PC-9 (cell line): ENCODE results near the gene CBX4. TPM values are rescaled to one million over a fixed set of nuclear protein-coding genes. Genes with fewer than 3 reads are reported as not detected.

Source experiments
- Bru-seq: library from RNA; stranded (reverse); fragments of 400-500 nt; gene quantifications from one replicate; lab custom pipeline; 2021; lab: Mats Ljungman, UMichigan
- BruChase-seq, 2 experiments: library from RNA; stranded (reverse); fragments of 400-500 nt; gene quantifications; one replicate each; lab custom pipeline; 2021; lab: Mats Ljungman, UMichigan
- BruUV-seq: library from RNA; stranded (reverse); fragments of 400-500 nt; replicated peaks from 2 replicates; lab custom pipeline; 2021; lab: Mats Ljungman, UMichigan
- CTCF ChIA-PET: fragments of 300-600 bp; sonication (Branson Sonifier 250); formaldehyde crosslinking; loops from one replicate; lab custom pipeline; 2022; ENCODE audit warnings: antibody characterized with exemption; lab: Charles Lee
- POLR2A ChIA-PET: fragments of 300-600 bp; sonication (Branson Sonifier 250); formaldehyde crosslinking; loops from one replicate; lab custom pipeline; 2022; ENCODE audit warnings: antibody characterized with exemption; ENCODE audit not compliant: unreplicated experiment; lab: Charles Lee
- DNase-seq, 2 experiments: peaks; one replicate each; pipeline versions ENCODE4 v3.0.0 to v3.0.0-alpha.2; 2015 to 2022; ENCODE audit warnings: mixed read lengths in 1 of 2
- H2AFZ ChIP-seq: fragments of 200-600 bp; sonication (generic); 2 replicates; pipeline ENCODE4 v1.8.1; 2017; ENCODE audit warnings: antibody characterized with exemption
- H3F3A ChIP-seq: fragments of 200-600 bp; sonication (generic); 2 replicates; pipeline ENCODE4 v1.8.1; 2017; ENCODE audit warnings: antibody characterized with exemption, mild to moderate bottlenecking, low read depth; ENCODE audit not compliant: insufficient read depth
- H3K27ac ChIP-seq: fragments of 200-600 bp; sonication (generic); 2 replicates; pipeline ENCODE4 v1.6.1; 2016; ENCODE audit warnings: mixed run types
- H3K27me3 ChIP-seq: fragments of 200-600 bp; sonication (generic); 2 replicates; pipeline ENCODE4 v1.6.1; 2016; ENCODE audit warnings: low read depth, mixed run types; ENCODE audit not compliant: insufficient read depth
- H3K36me3 ChIP-seq: fragments of 200-600 bp; sonication (generic); 2 replicates; pipeline ENCODE4 v1.6.1; 2016; ENCODE audit warnings: low read depth, mixed run types
- H3K4me1 ChIP-seq: fragments of 200-600 bp; sonication (generic); replicated peaks from 2 replicates; pipeline ENCODE4 v1.6.1; 2016; ENCODE audit warnings: mixed run types; ENCODE audit not compliant: insufficient read depth
- H3K4me2 ChIP-seq: fragments of 200-600 bp; sonication (generic); 2 replicates; pipeline ENCODE4 v1.6.1; 2017; ENCODE audit warnings: mixed run types
- H3K4me3 ChIP-seq: fragments of 200-600 bp; sonication (generic); 2 replicates; pipeline ENCODE4 v1.6.1; 2016; ENCODE audit warnings: mixed run types
- H3K79me2 ChIP-seq: fragments of 200-600 bp; sonication (generic); 2 replicates; pipeline ENCODE4 v1.6.1; 2017; ENCODE audit warnings: low read depth, mixed run types
- H3K9me2 ChIP-seq: fragments of 200-600 bp; sonication (generic); 2 replicates; pipeline ENCODE4 v1.8.1; 2017; ENCODE audit warnings: mild to moderate bottlenecking; ENCODE audit not compliant: insufficient read depth
- H3K9me3 ChIP-seq: fragments of 200-600 bp; sonication (generic); 2 replicates; pipeline ENCODE4 v1.8.1; 2016; ENCODE audit warnings: low read depth; ENCODE audit not compliant: insufficient read depth
- H4K20me1 ChIP-seq: fragments of 200-600 bp; sonication (generic); 2 replicates; pipeline ENCODE4 v1.8.1; 2017; ENCODE audit not compliant: insufficient read depth
- EZH2 ChIP-seq: fragments of 200-600 bp; sonication (generic); IDR thresholded peaks from 2 replicates; pipeline ENCODE4 v1.8.0; 2017; ENCODE audit warnings: antibody characterized with exemption, low read depth
- intact Hi-C: fragments of 100-400 bp; cut with micrococcal nuclease; formaldehyde crosslinking; loops from one replicate; pipeline ENCODE4 v1.10.0; 2022; ENCODE audit not compliant: unreplicated experiment
- long read RNA-seq: library from polyadenylated mRNA; stranded (forward); transcript quantifications from one replicate; pipeline ENCODE4 v2.0.0, GENCODE V29; 2022
- total RNA-seq: library from RNA; stranded (reverse); gene quantifications from 2 replicates; pipeline ENCODE4 v1.2.3, GENCODE V29; 2021
- TF ChIP-seq, protein P1 (sequence below): fragments of 200-600 bp; sonication (generic); conservative IDR thresholded peaks from 2 replicates; pipeline ENCODE4 v1.6.1; 2017; ENCODE audit warnings: mixed run types, antibody characterized with exemption, mild to moderate bottlenecking, moderate library complexity

Gene CBX4
- 32.0 and 33.1 TPM in 2 replicates for total RNA-seq
- percentile 66 among the genes with signal in this experiment for Bru-seq, nascent RNA
- BruChase-seq, experiment 1, labeled RNA remaining after a 2-hour chase, result percentile 80 among the genes with signal in this experiment
- percentile 76 among the genes with signal in this experiment for BruChase-seq, experiment 2, labeled RNA remaining after a 6-hour chase
- long read RNA-seq, transcript CBX4-201 (5 exons, 2,664 nt), result major isoform, 23 of 37 reads
- long read RNA-seq, partial matches to known transcripts, result 0 of 37 reads
- long read RNA-seq, other reads (novel, unspliced or antisense), result 14 of 37 reads

DNA sequence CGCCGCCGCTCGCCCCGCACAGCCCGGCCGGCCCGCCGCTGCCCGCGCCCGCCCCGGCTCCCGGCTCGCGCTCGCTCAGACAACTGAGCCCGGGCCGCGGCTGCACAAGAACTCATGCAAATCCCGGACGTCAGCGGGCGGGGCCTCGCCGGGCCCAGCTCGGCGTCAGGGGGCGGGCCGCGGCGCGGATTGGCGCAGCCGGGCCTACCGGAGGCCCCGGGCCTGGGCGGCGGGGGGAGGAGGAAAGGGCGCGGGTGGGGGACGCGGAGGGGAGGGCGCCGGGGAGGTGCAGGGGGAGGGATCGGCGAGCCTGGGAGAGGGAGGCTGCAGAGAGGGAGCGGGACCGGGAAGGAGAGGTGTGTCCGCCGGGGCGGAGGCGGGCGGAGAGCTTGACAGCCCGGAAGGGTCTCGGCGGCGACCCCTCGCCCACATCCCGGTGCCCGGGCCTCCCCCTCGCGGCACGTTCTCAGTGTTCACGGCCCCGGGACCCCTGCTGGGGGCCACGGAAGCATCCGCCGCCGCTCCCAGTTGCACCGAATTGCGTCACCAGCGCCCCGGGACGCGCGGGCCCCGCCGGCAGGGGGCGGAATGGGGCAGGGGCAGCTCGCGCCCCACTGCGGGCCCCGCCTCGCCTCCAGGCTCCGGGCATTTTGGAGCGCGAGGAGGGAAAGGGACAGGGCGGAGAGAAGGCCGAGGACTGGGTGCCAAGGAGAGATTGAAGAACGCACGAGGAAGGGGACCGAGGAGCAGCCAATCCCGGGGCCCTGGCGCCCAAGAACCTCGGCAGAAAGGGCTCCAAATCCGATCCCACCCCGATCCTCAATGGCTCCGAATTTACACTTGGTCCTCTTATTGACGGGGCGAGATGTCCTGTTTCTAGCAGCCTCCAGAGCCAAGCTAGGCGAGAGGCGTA lies at the start of gene CBX4:
Gene CBX4, minus strand, starts transcription at position 85 of the 913 bp plus-strand sequence. CDS start 189 bp downstream, outside the sequence.
- H2AFZ ChIP-seq, result peak within 1 kb of the TSS; percentile 55; the same call in 1 of the 2 replicates
- peak; percentile 71 to 93 for DNase-seq
- no peak for TF ChIP-seq EZH2
- TF ChIP-seq, protein P1, sequence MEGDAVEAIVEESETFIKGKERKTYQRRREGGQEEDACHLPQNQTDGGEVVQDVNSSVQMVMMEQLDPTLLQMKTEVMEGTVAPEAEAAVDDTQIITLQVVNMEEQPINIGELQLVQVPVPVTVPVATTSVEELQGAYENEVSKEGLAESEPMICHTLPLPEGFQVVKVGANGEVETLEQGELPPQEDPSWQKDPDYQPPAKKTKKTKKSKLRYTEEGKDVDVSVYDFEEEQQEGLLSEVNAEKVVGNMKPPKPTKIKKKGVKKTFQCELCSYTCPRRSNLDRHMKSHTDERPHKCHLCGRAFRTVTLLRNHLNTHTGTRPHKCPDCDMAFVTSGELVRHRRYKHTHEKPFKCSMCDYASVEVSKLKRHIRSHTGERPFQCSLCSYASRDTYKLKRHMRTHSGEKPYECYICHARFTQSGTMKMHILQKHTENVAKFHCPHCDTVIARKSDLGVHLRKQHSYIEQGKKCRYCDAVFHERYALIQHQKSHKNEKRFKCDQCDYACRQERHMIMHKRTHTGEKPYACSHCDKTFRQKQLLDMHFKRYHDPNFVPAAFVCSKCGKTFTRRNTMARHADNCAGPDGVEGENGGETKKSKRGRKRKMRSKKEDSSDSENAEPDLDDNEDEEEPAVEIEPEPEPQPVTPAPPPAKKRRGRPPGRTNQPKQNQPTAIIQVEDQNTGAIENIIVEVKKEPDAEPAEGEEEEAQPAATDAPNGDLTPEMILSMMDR, result peak; percentile 83
- H3K27me3 ChIP-seq, result peaks cover 4% of the 10 kb centered on the region; the same call in 1 of the 2 replicates
- BruUV-seq, result TSS peak; percentile 79
- intact Hi-C loops, result loop anchor here (1.0 to 2.0 kb wide), 2 partner anchors 77 to 149 kb away; no protein-coding TSS in a partner anchor
- H3K4me3 ChIP-seq, result peak within 1 kb of the TSS; percentile 86
- H3K4me2 ChIP-seq, result peak within 1 kb of the TSS; percentile 99
- H3K4me1 ChIP-seq, result peaks cover 15% of the 10 kb centered on the region
- ChIA-PET CTCF (interaction anchor here (0.6 to 1.2 kb wide), 8 partner anchors 23 to 473 kb away, joined by 3 to 9 read pairs (median 4); no protein-coding TSS in a partner anchor), POLR2A (interaction anchor here (0.6 to 1.0 kb wide), 7 partner anchors 11 to 988 kb away, joined by 3 to 25 read pairs (median 12); partner anchors contain the start of gene CBX8)
- peaks cover 23% of the 10 kb centered on the region for H4K20me1 ChIP-seq
- H3K36me3 ChIP-seq, result no peaks in the 10 kb centered on the region
- H3F3A ChIP-seq, result peaks cover 17% of the 10 kb centered on the region; the same call in 1 of the 2 replicates
- peak within 1 kb of the TSS; percentile 83 for H3K27ac ChIP-seq
- no peaks in the 10 kb centered on the region for H3K9me2 ChIP-seq
- H3K9me3 ChIP-seq, result no peaks in the 10 kb centered on the region
- peaks cover 40% of the 10 kb centered on the region for H3K79me2 ChIP-seq

DNA sequence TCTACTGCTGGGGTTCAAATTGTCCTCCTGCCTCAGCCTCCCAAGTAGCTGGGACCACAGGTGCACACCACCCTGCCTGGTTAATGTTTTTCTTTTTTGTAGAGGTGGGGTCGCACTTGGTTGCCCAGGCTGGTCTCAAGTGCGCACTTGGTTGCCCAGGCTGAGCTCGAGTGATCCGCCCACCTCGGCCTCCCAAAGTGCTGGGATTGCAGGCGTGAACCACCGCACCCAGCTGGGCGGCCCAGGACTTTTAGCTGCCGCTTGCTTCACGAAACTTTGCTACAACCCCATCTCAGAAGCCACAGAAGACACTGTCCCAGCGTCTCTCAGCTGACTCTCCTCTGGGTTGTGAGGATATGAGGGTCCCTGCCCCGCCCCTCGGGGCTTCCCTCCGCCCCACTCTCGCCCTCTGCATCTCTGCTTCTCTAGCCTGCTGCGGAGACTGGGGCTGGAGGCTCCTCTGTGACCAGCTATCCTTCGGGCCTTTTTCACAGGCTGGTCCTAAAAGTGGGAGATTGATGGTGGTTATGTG lies 48.8 kb upstream of the CBX4 start:
- intact Hi-C loops, result no loop called here
- ChIA-PET POLR2A (no interaction called here), CTCF (no interaction called here)
- H3K79me2 ChIP-seq, result no peaks in the 10 kb centered on the region
- no TSS peak for BruUV-seq
- H3K4me3 ChIP-seq, result no peak overlapping the region
- TF ChIP-seq EZH2, result no peak
- TF ChIP-seq, protein P1, result no peak
- H4K20me1 ChIP-seq, result no peaks in the 10 kb centered on the region
- DNase-seq, result no peak
- peaks cover 10% of the 10 kb centered on the region for H3K4me1 ChIP-seq
- H3K36me3 ChIP-seq, result no peaks in the 10 kb centered on the region
- no peak overlapping the region for H2AFZ ChIP-seq
- H3F3A ChIP-seq, result no peaks in the 10 kb centered on the region
- H3K9me2 ChIP-seq, result no peaks in the 10 kb centered on the region
- H3K9me3 ChIP-seq, result no peaks in the 10 kb centered on the region
- no peak overlapping the region for H3K4me2 ChIP-seq
- H3K27me3 ChIP-seq, result no peaks in the 10 kb centered on the region
- H3K27ac ChIP-seq, result no peak overlapping the region
